Midbrain (tissue), 1 donor: ENCODE measurements around the gene GBX1.

ENCODE experiments used
- DNase-seq: peaks from one replicate; lab custom pipeline; 2025; lab: John Stamatoyannopoulos, UW

Gene GBX1

DNA sequence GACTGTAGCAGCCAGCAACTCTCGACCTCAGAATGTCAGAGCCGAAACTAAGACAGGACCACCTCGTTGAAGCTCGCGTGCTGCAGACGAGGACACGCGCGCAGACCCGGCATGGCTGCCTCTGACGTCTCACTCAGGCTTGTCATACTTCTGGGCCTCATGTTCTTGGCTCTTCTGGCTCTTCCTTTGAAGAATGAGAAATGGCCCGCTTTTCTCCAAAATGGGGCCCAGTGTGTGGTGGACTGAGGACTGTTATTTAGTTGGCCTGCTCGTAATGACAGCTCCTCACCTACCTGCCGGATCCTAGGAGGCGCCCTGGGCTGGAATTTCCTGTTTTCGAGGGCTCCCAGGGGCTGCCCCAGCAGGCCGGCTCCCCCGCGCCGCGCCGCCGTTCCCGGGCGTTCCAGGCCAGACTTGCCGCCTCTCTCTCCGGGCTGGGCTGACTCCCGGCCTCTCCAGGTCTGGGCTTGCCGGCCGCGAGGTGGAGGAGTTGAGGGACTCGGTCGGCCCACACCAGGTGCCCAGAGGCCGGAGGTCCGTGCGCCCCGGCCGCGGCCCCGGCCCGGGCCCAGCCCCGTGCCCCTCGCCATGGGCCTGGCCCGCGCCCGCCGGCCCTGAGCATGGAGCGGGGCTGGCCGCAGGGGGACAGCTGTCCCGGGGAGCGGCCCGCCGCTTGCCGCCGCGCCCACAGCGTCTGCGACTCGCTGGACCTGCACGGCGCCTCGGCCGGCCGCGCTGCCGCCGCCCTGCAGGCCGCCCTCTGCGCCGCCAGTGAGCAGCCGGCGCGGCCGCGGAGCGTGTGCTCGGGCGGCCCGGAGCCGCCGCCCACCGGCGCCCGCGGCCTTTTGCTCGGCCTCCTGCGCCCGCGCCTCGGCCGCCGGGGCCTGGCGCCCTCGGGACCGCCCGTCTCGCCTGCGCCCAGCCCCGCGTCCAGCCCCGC is 53.1 kb downstream of the GBX1 start:
- DNase-seq, result no peak

- no peak for DNase-seq
These were observed 53.9 kb downstream of the GBX1 start for GRCh38 chr7:151113344-151114150.

GRCh38 chr7:151110941-151111645 is 56.4 kb downstream of the GBX1 start:
- peak; percentile 84 for DNase-seq

DNA sequence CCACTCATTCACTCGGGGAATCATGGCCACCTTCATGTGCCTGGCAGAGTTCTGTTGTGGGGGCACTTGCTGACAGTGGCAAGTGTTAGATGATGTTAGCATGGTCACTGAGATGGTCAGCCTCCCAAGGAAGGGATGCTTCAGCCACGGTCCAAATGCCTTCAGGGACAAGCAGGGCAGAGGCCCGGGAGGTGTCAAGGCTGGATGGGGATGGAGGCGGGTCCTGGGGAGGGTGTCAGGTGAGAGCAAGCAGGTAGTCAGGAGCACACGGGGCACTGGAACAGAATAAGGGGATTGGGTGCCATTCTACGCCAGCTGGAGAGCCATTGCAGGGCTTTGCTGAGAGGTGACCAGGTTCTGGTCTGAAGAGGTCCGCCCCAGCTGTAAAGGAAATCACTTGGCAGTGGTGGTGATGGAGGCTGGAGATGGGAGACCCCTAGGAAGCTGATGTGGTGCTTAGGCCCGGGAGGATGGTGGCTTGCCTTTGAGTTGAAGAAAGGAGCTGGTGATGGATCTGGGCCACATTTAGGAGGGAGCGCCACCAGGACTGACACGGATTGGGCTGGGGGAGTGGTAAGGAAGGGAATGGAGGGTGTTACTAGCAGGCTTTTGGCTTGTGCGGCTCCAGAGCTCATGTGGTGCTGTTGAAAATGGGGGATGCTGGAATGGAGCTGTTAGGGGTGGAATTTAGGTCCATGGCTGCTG is 57.1 kb downstream of the GBX1 start:
- no peak for DNase-seq

DNA sequence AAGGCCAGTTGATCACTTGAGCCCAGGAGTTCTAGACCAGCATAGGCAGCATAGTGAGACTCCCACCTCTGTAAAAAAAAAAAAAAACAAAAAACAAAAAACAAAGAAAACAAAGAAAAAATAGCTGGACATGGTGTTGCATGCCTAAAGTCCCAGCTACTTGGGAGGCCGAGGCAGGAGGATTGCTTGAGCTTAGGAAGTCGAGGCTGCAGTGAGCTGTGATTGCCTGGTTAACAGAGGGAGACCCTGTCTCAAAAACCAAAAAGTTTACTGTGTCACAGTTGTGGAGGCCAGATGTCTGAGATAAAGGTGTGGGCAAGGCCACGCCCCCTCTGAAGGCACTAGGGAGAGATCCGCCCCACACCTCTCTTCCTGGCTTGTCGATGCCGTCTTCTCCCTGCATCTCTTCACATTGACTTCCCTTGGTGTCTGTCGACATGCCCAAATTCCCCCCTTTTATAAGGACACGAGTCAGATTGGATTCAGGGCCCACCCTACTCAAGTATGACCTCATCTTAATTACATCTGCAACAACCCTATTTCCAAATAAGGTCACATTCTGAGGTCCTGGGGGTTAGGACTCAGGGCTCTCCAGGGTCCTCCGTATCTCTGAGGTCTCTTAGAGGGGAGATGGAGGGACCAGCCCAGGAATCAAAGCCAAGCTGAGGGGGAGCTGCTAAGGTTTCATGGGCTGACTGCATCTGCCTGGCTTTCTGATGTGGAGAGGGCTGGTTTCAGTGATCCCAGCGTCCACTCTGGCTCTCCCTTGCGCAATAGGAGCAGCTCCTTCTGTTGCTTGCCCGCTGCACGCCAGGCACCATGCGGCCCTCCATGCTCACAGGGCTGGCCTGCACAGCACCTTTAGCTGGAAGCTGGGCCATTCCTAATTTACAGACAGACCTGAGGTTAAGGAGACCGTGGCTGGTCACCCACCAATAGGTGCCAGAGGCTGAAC is 58.1 kb downstream of the GBX1 start:
- no peak for DNase-seq

GRCh38 chr7:151107882-151108281 is 59.6 kb downstream of the GBX1 start:
- no peak for DNase-seq

DNA sequence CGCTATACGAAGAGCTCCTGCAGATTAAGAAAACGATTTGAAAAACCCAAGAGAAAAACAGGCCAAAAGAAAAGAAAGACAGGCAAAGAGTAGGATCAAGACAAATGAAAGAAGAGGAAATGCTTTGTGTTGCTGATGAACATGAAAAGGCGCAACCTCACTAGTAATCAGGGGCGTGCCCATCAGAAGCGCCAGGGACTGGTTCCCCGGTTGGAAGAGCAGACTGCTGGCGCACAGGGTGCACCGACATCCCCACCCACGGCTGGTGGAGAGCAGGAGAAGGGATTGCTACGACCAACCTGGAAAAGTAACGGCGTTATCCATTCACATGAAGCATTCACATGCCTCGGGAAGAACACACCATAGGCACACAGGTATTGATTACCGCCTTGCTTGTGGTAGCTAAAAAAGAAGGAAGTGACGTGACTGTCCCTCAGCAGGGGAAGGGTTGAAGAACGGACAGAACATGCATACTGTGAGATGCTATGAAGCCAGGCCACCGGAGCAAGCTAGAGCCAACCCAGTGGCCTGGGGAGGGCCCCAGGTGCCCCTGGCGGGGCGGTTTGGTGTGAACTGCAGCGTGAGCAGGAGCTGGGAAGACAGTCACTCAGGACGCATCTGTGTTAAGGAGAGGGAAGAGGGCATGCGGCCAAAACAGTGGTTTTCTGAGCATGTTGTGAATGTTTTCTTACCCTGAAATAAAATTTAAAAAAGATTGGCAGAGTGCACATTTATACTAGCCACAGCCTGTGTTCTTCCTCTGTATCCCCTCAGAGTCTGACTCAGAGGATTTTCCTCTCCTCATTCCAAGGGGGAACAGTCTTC is 62.9 kb downstream of the GBX1 start:
- DNase-seq, result no peak

GRCh38 chr7:151103973-151104372 is 63.5 kb downstream of the GBX1 start:
- DNase-seq, result no peak

GRCh38 chr7:151102991-151103390 is 64.5 kb downstream of the GBX1 start:
- DNase-seq, result no peak

GRCh38 chr7:151101621-151102396 is 65.7 kb downstream of the GBX1 start:
- no peak for DNase-seq

DNA sequence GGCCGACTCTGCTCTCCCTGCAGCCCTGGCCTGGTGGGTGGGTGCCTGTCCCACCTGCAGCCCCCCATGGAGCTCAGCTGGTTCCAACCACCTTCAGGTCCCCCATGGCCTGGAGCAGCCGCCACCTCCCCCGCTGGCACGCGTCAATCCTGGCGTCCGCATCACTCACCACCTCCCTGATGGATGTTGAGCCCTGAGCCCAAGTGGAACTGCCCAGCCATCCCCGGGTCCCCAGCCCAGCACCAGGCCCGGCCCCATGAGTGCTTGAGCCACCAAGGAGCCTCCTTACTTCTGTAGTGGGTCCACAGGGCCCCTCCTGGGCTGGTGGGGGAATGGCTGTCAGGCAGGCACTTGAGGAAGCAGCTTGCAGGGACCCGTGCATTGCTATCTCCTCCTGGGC is 66.6 kb downstream of the GBX1 start:
- DNase-seq, result no peak

DNA sequence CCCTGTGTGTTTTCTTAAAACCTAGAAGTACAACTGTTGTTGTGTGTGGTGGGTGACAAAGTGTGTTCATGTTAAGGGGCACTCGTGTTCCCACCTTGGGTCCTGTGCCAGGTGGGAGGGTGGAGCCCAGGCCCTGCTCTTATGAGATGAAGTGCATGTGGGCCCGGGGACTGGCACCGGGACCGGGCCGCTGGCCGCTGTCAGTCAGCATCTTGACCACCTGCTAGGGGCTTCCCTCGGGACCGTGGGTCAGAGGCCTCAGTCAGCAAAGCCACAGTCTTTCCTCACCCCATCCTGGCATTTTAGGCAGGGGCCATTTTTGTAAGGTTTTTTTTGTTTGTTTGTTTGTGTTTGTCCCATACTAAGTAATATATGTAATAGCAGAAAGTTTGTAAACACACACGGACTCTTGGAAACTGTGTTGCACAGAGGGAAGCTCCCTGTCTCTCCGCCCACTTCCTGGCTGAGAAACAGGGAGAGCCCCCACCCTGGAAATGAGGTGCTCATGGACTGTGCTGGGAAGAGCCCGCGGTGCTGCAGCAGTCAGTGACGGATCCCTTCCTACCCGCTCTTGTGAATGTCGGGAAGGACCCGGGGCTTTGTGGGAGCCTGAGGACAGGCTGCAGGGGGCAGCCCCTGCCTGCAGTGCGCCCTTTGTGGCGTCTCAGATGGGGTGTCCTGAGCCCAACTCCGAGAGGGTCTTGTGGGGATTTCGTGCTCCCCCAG is 67.8 kb downstream of the GBX1 start:
- DNase-seq, result no peak
